Neural progenitor cell (in vitro differentiated cells): Measurements from ENCODE around the gene DOK5.

Experiments used
- CTCF ChIP-seq: fragments of 200-600 bp; sonication (generic); IDR thresholded peaks from 2 replicates; pipeline ENCODE4 v1.5.1; 2017; ENCODE audit warnings: antibody characterized with exemption, mild to moderate bottlenecking
- EZH2 ChIP-seq: fragments of 200-600 bp; sonication (generic); IDR thresholded peaks from 2 replicates; pipeline ENCODE4 v1.6.1; 2017; ENCODE audit warnings: antibody characterized with exemption, mild to moderate bottlenecking, moderate library complexity
- EZH2phosphoT487 ChIP-seq: fragments of 200-600 bp; sonication (generic); IDR thresholded peaks from 2 replicates; pipeline ENCODE4 v1.6.1; 2017; ENCODE audit warnings: antibody characterized with exemption

- TF ChIP-seq CTCF (no peak), EZH2 (no peak), EZH2phosphoT487 (no peak)
Measured at GRCh38 chr20:54474866-54475265, 527 bp upstream of the DOK5 start.
